Measurements from ENCODE around the gene SERPINE3. TPM values are rescaled to one million over a fixed set of nuclear protein-coding genes. Genes with fewer than 3 reads are reported as not detected.

The SERPINE3 gene
- polyA plus RNA-seq, 1 donor from 2014 or later, result not detected

DNA sequence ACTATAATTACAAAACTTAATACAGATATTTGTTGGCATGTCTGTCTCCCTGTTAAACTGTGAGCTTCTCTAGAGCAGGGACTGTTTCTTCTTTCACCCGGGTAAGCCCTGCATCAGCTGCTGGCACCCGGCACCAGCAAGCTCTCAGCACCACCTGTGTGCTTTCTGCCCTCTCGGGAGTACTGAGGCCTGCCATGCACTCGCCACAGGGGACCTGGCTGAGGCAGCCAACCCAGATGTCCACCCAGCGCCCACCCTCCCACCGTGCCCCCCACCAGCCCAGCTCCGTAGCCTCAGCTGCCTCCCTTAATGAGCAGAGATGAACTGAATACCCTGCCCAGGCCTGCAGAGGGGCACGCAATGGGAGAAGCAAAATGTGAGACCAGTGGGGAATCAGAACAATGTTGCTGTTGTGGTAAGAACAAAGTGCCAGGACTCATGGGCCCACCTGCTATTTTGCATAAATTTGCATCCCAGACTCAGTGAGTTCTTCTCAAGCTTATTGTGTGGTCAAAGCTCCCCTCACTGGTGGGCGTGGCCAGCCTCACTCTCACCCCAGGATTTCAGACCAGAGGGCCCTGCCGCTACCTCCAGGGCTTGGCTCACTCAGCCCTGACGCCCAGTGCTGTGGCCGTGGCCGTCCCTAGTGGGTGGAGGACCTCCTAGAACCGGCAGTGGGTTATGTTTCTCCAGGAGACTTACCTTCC lies 14.6 kb upstream of the SERPINE3 start:
- H3K27ac ChIP-seq (ENCODE audit: low read length), result no peak overlapping the region
- H3K9ac ChIP-seq (ENCODE audit: low read length), result no peak overlapping the region
- H3K4me3 ChIP-seq (ENCODE audit: low read length), result no peak overlapping the region

GRCh38 chr13:51325837-51326236 lies 13.7 kb upstream of the SERPINE3 start:
- H2AFZ ChIP-seq (ENCODE audit: low read depth, low read length), result no peak overlapping the region
- H3K36me3 ChIP-seq (ENCODE audit: insufficient read depth, low read length), result no peaks in the 10 kb centered on the region
- no peak overlapping the region for H3K27ac ChIP-seq (ENCODE audit: low read length)

More for the DNA sequence above, 14.6 kb upstream of the SERPINE3 start:
- Histone ChIP-seq H4K20me1 (ENCODE audit: insufficient read depth) (no peaks in the 10 kb centered on the region), H3K9me2 (ENCODE audit: insufficient read depth, low read length) (no peaks in the 10 kb centered on the region), H3K9me3 (ENCODE audit: low read length) (no peaks in the 10 kb centered on the region), H3K4me2 (ENCODE audit: low read length) (no peak overlapping the region), H3K79me2 (replicated peaks; ENCODE audit: insufficient read depth, low read length) (no peaks in the 10 kb centered on the region), H3F3A (ENCODE audit: insufficient read depth, low read length, poor library complexity, severe bottlenecking) (no peaks in the 10 kb centered on the region), H2AFZ (ENCODE audit: low read depth, low read length) (no peak overlapping the region), H3K36me3 (ENCODE audit: insufficient read depth, low read length) (no peaks in the 10 kb centered on the region), H3K27me3 (ENCODE audit: insufficient read depth, low read depth, low read length) (no peaks in the 10 kb centered on the region)
- TF ChIP-seq MXI1 (conservative IDR thresholded peaks at IDR 0.05; ENCODE audit: poor library complexity, severe bottlenecking) (no peak), RAD21 (conservative IDR thresholded peaks at IDR 0.05) (no peak), POLR2AphosphoS5 (IDR thresholded peaks at IDR 0.05) (no peak), TAF1 (IDR thresholded peaks at IDR 0.05; ENCODE audit: low read depth) (no peak), EP300 (conservative IDR thresholded peaks at IDR 0.05; ENCODE audit: poor library complexity, severe bottlenecking) (no peak), EZH2 (IDR thresholded peaks at IDR 0.05; ENCODE audit: borderline replicate concordance, insufficient read depth, low read length, poor library complexity, severe bottlenecking) (no peak), SMC3 (conservative IDR thresholded peaks at IDR 0.05; ENCODE audit: poor library complexity) (no peak)
- TF ChIP-seq, protein P1, sequence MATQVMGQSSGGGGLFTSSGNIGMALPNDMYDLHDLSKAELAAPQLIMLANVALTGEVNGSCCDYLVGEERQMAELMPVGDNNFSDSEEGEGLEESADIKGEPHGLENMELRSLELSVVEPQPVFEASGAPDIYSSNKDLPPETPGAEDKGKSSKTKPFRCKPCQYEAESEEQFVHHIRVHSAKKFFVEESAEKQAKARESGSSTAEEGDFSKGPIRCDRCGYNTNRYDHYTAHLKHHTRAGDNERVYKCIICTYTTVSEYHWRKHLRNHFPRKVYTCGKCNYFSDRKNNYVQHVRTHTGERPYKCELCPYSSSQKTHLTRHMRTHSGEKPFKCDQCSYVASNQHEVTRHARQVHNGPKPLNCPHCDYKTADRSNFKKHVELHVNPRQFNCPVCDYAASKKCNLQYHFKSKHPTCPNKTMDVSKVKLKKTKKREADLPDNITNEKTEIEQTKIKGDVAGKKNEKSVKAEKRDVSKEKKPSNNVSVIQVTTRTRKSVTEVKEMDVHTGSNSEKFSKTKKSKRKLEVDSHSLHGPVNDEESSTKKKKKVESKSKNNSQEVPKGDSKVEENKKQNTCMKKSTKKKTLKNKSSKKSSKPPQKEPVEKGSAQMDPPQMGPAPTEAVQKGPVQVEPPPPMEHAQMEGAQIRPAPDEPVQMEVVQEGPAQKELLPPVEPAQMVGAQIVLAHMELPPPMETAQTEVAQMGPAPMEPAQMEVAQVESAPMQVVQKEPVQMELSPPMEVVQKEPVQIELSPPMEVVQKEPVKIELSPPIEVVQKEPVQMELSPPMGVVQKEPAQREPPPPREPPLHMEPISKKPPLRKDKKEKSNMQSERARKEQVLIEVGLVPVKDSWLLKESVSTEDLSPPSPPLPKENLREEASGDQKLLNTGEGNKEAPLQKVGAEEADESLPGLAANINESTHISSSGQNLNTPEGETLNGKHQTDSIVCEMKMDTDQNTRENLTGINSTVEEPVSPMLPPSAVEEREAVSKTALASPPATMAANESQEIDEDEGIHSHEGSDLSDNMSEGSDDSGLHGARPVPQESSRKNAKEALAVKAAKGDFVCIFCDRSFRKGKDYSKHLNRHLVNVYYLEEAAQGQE (IDR thresholded peaks at IDR 0.05; ENCODE audit: borderline replicate concordance), result no peak
- TF ChIP-seq, protein P2, sequence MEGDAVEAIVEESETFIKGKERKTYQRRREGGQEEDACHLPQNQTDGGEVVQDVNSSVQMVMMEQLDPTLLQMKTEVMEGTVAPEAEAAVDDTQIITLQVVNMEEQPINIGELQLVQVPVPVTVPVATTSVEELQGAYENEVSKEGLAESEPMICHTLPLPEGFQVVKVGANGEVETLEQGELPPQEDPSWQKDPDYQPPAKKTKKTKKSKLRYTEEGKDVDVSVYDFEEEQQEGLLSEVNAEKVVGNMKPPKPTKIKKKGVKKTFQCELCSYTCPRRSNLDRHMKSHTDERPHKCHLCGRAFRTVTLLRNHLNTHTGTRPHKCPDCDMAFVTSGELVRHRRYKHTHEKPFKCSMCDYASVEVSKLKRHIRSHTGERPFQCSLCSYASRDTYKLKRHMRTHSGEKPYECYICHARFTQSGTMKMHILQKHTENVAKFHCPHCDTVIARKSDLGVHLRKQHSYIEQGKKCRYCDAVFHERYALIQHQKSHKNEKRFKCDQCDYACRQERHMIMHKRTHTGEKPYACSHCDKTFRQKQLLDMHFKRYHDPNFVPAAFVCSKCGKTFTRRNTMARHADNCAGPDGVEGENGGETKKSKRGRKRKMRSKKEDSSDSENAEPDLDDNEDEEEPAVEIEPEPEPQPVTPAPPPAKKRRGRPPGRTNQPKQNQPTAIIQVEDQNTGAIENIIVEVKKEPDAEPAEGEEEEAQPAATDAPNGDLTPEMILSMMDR (IDR thresholded peaks at IDR 0.05; ENCODE audit: poor library complexity, severe bottlenecking), result no peak

More at GRCh38 chr13:51325837-51326236, 13.7 kb upstream of the SERPINE3 start:
- no peaks in the 10 kb centered on the region for H3K9me3 ChIP-seq (ENCODE audit: low read length)
- no peak overlapping the region for H3K4me3 ChIP-seq (ENCODE audit: low read length)
- H3K27me3 ChIP-seq (ENCODE audit: insufficient read depth, low read depth, low read length), result no peaks in the 10 kb centered on the region
- TF ChIP-seq EP300 (conservative IDR thresholded peaks at IDR 0.05; ENCODE audit: poor library complexity, severe bottlenecking) (no peak), TAF1 (IDR thresholded peaks at IDR 0.05; ENCODE audit: low read depth) (no peak), RAD21 (conservative IDR thresholded peaks at IDR 0.05) (no peak), SMC3 (conservative IDR thresholded peaks at IDR 0.05; ENCODE audit: poor library complexity) (no peak), EZH2 (IDR thresholded peaks at IDR 0.05; ENCODE audit: borderline replicate concordance, insufficient read depth, low read length, poor library complexity, severe bottlenecking) (no peak)
- TF ChIP-seq, protein P1 (IDR thresholded peaks at IDR 0.05; ENCODE audit: borderline replicate concordance), result no peak
- TF ChIP-seq, protein P2 (IDR thresholded peaks at IDR 0.05; ENCODE audit: poor library complexity, severe bottlenecking), result no peak
- no peaks in the 10 kb centered on the region for H3K79me2 ChIP-seq (replicated peaks; ENCODE audit: insufficient read depth, low read length)
- H4K20me1 ChIP-seq (ENCODE audit: insufficient read depth), result no peaks in the 10 kb centered on the region
- no peaks in the 10 kb centered on the region for H3K9me2 ChIP-seq (ENCODE audit: insufficient read depth, low read length)
- no peak overlapping the region for H3K9ac ChIP-seq (ENCODE audit: low read length)
- no peaks in the 10 kb centered on the region for H3F3A ChIP-seq (ENCODE audit: insufficient read depth, low read length, poor library complexity, severe bottlenecking)
- no peak overlapping the region for H3K4me2 ChIP-seq (ENCODE audit: low read length)
